Measurements from ENCODE around the gene TGM6.

The TGM6 gene

DNA sequence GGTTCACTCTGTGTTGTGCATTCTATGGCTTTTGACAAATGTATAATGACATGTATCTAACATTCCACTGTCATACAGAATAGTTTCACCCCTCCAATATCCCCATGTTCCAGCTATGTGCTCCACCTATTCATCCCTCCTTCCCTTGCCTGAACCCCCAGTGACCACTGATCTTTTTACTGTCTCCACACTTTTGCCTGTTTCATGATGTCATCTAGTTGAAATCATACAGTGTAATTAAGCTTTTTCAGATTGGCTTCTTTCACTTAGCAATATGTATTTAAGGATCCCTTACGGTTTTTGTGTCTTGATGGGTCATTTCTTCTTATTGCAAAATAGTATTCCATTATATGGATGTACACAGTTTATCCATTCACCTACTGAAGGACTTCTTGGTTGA, 39.8 kb downstream of the TGM6 start:
- H3K23ac ChIP-seq (ENCODE audit: low read length in 2 of 2) = no peak overlapping the region
- no peak overlapping the region for H3K18ac ChIP-seq (ENCODE audit: low read depth in 1 of 2, low read length in 2 of 2)
- H3K4ac ChIP-seq (ENCODE audit: low read depth in 1 of 2, low read length in 2 of 2) = no peak overlapping the region
- H4K91ac ChIP-seq (ENCODE audit: low read length) = no peak overlapping the region
- no peak overlapping the region for H3K14ac ChIP-seq (ENCODE audit: low read length in 2 of 2)
- H3K27ac ChIP-seq (ENCODE audit: low read length, poor library complexity, severe bottlenecking) = no peak overlapping the region
- H3K4me1 ChIP-seq (ENCODE audit: control insufficient read depth, insufficient read depth, low read depth, low read length) = no peaks in the 10 kb centered on the region
- no peak overlapping the region for H4K8ac ChIP-seq (ENCODE audit: low read length)
- DNase-seq = no peak
- no CpG with 5 or more reads among the region's 1 CpG for WGBS
- H2AFZ ChIP-seq (ENCODE audit: low read depth, low read length) = no peak overlapping the region
- no peak overlapping the region for H2BK5ac ChIP-seq (ENCODE audit: low read depth, low read length, poor library complexity, severe bottlenecking)
- no peak overlapping the region for H3K9ac ChIP-seq (ENCODE audit: low read length)
- H3K4me3 ChIP-seq (ENCODE audit: insufficient read depth in 1 of 2, low read depth in 1 of 2, low read length in 2 of 2) = no peak overlapping the region
- no peak overlapping the region for H2BK15ac ChIP-seq (ENCODE audit: low read depth, poor library complexity, severe bottlenecking)
- H3K27me3 ChIP-seq (ENCODE audit: control insufficient read depth in 1 of 2, insufficient read depth in 1 of 2, low read length in 2 of 2) = peaks cover 5 to 25% of the 10 kb centered on the region in 2 experiments
- H2AK5ac ChIP-seq (ENCODE audit: low read length, severe bottlenecking) = no peak overlapping the region
- H3K4me2 ChIP-seq (ENCODE audit: low read length, poor library complexity, severe bottlenecking) = no peak overlapping the region
- no peaks in the 10 kb centered on the region for H3K9me3 ChIP-seq (ENCODE audit: control insufficient read depth, low read length)
- H3K36me3 ChIP-seq (ENCODE audit: control insufficient read depth in 1 of 2, insufficient read depth in 2 of 2, low read depth in 1 of 2, low read length in 2 of 2) = no peaks in the 10 kb centered on the region
- no peak overlapping the region for H2BK12ac ChIP-seq (ENCODE audit: low read length in 2 of 2)
- H3K79me1 ChIP-seq (replicated peaks; ENCODE audit: low read length, poor library complexity, severe bottlenecking) = no peaks in the 10 kb centered on the region
- H2BK120ac ChIP-seq (ENCODE audit: low read depth, low read length) = no peak overlapping the region

DNA sequence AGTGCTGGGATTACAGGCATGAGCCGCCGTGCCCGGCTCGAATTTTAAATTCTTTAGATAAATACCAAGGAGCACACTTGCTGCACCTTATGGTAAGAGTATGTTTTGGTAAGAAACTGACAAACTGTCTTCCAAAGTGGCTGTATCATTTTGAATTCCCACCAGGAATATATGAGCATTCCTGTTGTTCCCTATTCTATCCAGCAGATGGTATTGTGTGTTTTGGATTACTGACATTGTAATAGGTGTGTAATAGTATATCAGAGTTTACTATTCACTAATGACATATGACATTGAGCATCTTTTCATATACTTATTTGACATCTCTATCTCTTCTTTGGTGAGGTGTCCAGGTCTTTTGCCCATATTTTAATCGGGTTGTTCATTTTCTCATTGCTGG, 40.5 kb downstream of the TGM6 start:
- H3K4me2 ChIP-seq (ENCODE audit: low read length, poor library complexity, severe bottlenecking) = no peak overlapping the region
- H3K4ac ChIP-seq (ENCODE audit: low read depth in 1 of 2, low read length in 2 of 2) = no peak overlapping the region
- H2BK15ac ChIP-seq (ENCODE audit: low read depth, poor library complexity, severe bottlenecking) = no peak overlapping the region
- H3K36me3 ChIP-seq (ENCODE audit: control insufficient read depth in 1 of 2, insufficient read depth in 2 of 2, low read depth in 1 of 2, low read length in 2 of 2) = no peaks in the 10 kb centered on the region
- no peak overlapping the region for H4K8ac ChIP-seq (ENCODE audit: low read length)
- no peak overlapping the region for H3K18ac ChIP-seq (ENCODE audit: low read depth in 1 of 2, low read length in 2 of 2)
- no peak overlapping the region for H2BK12ac ChIP-seq (ENCODE audit: low read length in 2 of 2)
- no peak overlapping the region for H2AFZ ChIP-seq (ENCODE audit: low read depth, low read length)
- H2AK5ac ChIP-seq (ENCODE audit: low read length, severe bottlenecking) = no peak overlapping the region
- DNase-seq = no peak
- H3K4me1 ChIP-seq (ENCODE audit: control insufficient read depth, insufficient read depth, low read depth, low read length) = no peaks in the 10 kb centered on the region
- no peak overlapping the region for H3K9ac ChIP-seq (ENCODE audit: low read length)
- H3K79me1 ChIP-seq (replicated peaks; ENCODE audit: low read length, poor library complexity, severe bottlenecking) = no peaks in the 10 kb centered on the region
- H3K27me3 ChIP-seq (ENCODE audit: control insufficient read depth in 1 of 2, insufficient read depth in 1 of 2, low read length in 2 of 2) = peaks cover 0 to 18% of the 10 kb centered on the region in 2 experiments
- no peak overlapping the region for H4K91ac ChIP-seq (ENCODE audit: low read length)
- H3K27ac ChIP-seq (ENCODE audit: low read length, poor library complexity, severe bottlenecking) = no peak overlapping the region
- no peak overlapping the region for H2BK120ac ChIP-seq (ENCODE audit: low read depth, low read length)
- H3K23ac ChIP-seq (ENCODE audit: low read length in 2 of 2) = no peak overlapping the region
- H2BK5ac ChIP-seq (ENCODE audit: low read depth, low read length, poor library complexity, severe bottlenecking) = no peak overlapping the region
- no peak overlapping the region for H3K14ac ChIP-seq (ENCODE audit: low read length in 2 of 2)
- no peaks in the 10 kb centered on the region for H3K9me3 ChIP-seq (ENCODE audit: control insufficient read depth, low read length)
- no peak overlapping the region for H3K4me3 ChIP-seq (ENCODE audit: insufficient read depth in 1 of 2, low read depth in 1 of 2, low read length in 2 of 2)
- 60% methylated on average over 1 of the region's 5 CpGs for WGBS

DNA sequence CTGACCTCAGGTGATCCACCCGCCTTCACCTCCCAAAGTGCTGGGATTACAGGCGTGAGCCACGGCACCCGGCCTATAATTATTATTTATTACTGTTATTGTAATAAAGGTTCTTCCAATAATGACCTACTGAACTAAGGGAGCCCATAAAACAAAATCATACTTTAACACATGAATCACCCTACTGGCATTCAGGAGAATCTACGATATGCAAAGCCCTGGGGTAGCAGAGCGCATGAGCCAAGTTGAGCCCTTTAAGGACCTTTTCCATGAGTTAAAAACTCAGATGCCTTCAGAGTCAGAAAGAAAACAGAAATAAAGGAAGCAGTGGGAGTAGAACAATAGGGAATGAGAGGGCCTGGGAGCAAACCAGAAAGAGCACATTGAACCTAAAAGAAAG, 48.4 kb downstream of the TGM6 start:
- Histone ChIP-seq H3K36me3 (ENCODE audit: control insufficient read depth in 1 of 2, insufficient read depth in 2 of 2, low read depth in 1 of 2, low read length in 2 of 2) (no peaks in the 10 kb centered on the region), H3K14ac (ENCODE audit: low read length in 2 of 2) (no peak overlapping the region), H4K91ac (ENCODE audit: low read length) (no peak overlapping the region), H3K9me3 (ENCODE audit: control insufficient read depth, low read length) (no peaks in the 10 kb centered on the region), H3K4me2 (ENCODE audit: low read length, poor library complexity, severe bottlenecking) (no peak overlapping the region), H3K4ac (ENCODE audit: low read depth in 1 of 2, low read length in 2 of 2) (no peak overlapping the region), H3K9ac (ENCODE audit: low read length) (no peak overlapping the region), H3K18ac (ENCODE audit: low read depth in 1 of 2, low read length in 2 of 2) (no peak overlapping the region), H2AFZ (ENCODE audit: low read depth, low read length) (no peak overlapping the region), H2BK15ac (ENCODE audit: low read depth, poor library complexity, severe bottlenecking) (no peak overlapping the region), H4K8ac (ENCODE audit: low read length) (no peak overlapping the region), H3K27ac (ENCODE audit: low read length, poor library complexity, severe bottlenecking) (no peak overlapping the region), H2BK12ac (ENCODE audit: low read length in 2 of 2) (no peak overlapping the region), H3K4me3 (ENCODE audit: insufficient read depth in 1 of 2, low read depth in 1 of 2, low read length in 2 of 2) (no peak overlapping the region), H2BK5ac (ENCODE audit: low read depth, low read length, poor library complexity, severe bottlenecking) (no peak overlapping the region), H3K23ac (ENCODE audit: low read length in 2 of 2) (no peak overlapping the region), H3K27me3 (ENCODE audit: control insufficient read depth in 1 of 2, insufficient read depth in 1 of 2, low read length in 2 of 2) (peaks cover 0 to 8% of the 10 kb centered on the region in 2 experiments), H2AK5ac (ENCODE audit: low read length, severe bottlenecking) (no peak overlapping the region), H3K79me1 (replicated peaks; ENCODE audit: low read length, poor library complexity, severe bottlenecking) (no peaks in the 10 kb centered on the region), H3K4me1 (ENCODE audit: control insufficient read depth, insufficient read depth, low read depth, low read length) (no peaks in the 10 kb centered on the region), H2BK120ac (ENCODE audit: low read depth, low read length) (no peak overlapping the region)
- no peak for DNase-seq
- WGBS = 82% methylated on average over 2 of the region's 6 CpGs

DNA sequence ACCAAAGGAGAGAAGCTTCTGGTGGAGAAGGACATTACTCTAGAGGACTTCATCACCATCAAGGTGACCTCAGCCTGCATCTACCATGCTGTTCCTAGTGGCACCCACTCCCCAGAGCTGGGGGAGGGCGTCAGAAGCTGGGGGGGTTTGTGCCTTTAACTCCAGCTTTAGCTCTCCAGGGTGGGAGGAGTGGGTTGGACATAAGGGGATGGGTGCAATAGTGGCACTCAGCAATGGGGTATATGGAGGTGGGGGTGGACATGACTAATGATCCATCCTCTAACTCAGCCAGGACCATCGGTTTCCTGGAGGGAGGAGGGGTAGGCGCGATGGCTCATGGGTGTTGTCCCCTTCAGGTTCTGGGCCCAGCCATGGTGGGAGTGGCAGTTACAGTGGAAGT, 49.8 kb downstream of the TGM6 start:
- DNase-seq = no peak
- 71% methylated on average over 4 of the region's 4 CpGs for WGBS
- H3K18ac ChIP-seq (ENCODE audit: low read depth in 1 of 2, low read length in 2 of 2) = no peak overlapping the region
- H4K91ac ChIP-seq (ENCODE audit: low read length) = no peak overlapping the region
- no peak overlapping the region for H3K27ac ChIP-seq (ENCODE audit: low read length, poor library complexity, severe bottlenecking)
- H2BK15ac ChIP-seq (ENCODE audit: low read depth, poor library complexity, severe bottlenecking) = no peak overlapping the region
- no peak overlapping the region for H2BK12ac ChIP-seq (ENCODE audit: low read length in 2 of 2)
- H3K9me3 ChIP-seq (ENCODE audit: control insufficient read depth, low read length) = no peaks in the 10 kb centered on the region
- no peaks in the 10 kb centered on the region for H3K4me1 ChIP-seq (ENCODE audit: control insufficient read depth, insufficient read depth, low read depth, low read length)
- H2AFZ ChIP-seq (ENCODE audit: low read depth, low read length) = no peak overlapping the region
- no peak overlapping the region for H4K8ac ChIP-seq (ENCODE audit: low read length)
- no peak overlapping the region for H3K14ac ChIP-seq (ENCODE audit: low read length in 2 of 2)
- H3K36me3 ChIP-seq (ENCODE audit: control insufficient read depth in 1 of 2, insufficient read depth in 2 of 2, low read depth in 1 of 2, low read length in 2 of 2) = no peaks in the 10 kb centered on the region
- H3K9ac ChIP-seq (ENCODE audit: low read length) = no peak overlapping the region
- H2BK5ac ChIP-seq (ENCODE audit: low read depth, low read length, poor library complexity, severe bottlenecking) = no peak overlapping the region
- H3K4ac ChIP-seq (ENCODE audit: low read depth in 1 of 2, low read length in 2 of 2) = no peak overlapping the region
- H2AK5ac ChIP-seq (ENCODE audit: low read length, severe bottlenecking) = no peak overlapping the region
- no peak overlapping the region for H2BK120ac ChIP-seq (ENCODE audit: low read depth, low read length)
- no peaks in the 10 kb centered on the region for H3K79me1 ChIP-seq (replicated peaks; ENCODE audit: low read length, poor library complexity, severe bottlenecking)
- peaks cover 0 to 8% of the 10 kb centered on the region in 2 experiments for H3K27me3 ChIP-seq (ENCODE audit: control insufficient read depth in 1 of 2, insufficient read depth in 1 of 2, low read length in 2 of 2)
- no peak overlapping the region for H3K23ac ChIP-seq (ENCODE audit: low read length in 2 of 2)
- no peak overlapping the region for H3K4me3 ChIP-seq (ENCODE audit: insufficient read depth in 1 of 2, low read depth in 1 of 2, low read length in 2 of 2)
- H3K4me2 ChIP-seq (ENCODE audit: low read length, poor library complexity, severe bottlenecking) = no peak overlapping the region
